ENCODE results near the gene ASTN2.

The ASTN2 gene, protein sequence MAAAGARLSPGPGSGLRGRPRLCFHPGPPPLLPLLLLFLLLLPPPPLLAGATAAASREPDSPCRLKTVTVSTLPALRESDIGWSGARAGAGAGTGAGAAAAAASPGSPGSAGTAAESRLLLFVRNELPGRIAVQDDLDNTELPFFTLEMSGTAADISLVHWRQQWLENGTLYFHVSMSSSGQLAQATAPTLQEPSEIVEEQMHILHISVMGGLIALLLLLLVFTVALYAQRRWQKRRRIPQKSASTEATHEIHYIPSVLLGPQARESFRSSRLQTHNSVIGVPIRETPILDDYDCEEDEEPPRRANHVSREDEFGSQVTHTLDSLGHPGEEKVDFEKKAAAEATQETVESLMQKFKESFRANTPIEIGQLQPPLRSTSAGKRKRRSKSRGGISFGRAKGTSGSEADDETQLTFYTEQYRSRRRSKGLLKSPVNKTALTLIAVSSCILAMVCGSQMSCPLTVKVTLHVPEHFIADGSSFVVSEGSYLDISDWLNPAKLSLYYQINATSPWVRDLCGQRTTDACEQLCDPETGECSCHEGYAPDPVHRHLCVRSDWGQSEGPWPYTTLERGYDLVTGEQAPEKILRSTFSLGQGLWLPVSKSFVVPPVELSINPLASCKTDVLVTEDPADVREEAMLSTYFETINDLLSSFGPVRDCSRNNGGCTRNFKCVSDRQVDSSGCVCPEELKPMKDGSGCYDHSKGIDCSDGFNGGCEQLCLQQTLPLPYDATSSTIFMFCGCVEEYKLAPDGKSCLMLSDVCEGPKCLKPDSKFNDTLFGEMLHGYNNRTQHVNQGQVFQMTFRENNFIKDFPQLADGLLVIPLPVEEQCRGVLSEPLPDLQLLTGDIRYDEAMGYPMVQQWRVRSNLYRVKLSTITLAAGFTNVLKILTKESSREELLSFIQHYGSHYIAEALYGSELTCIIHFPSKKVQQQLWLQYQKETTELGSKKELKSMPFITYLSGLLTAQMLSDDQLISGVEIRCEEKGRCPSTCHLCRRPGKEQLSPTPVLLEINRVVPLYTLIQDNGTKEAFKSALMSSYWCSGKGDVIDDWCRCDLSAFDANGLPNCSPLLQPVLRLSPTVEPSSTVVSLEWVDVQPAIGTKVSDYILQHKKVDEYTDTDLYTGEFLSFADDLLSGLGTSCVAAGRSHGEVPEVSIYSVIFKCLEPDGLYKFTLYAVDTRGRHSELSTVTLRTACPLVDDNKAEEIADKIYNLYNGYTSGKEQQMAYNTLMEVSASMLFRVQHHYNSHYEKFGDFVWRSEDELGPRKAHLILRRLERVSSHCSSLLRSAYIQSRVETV (N-terminal part only)

DNA sequence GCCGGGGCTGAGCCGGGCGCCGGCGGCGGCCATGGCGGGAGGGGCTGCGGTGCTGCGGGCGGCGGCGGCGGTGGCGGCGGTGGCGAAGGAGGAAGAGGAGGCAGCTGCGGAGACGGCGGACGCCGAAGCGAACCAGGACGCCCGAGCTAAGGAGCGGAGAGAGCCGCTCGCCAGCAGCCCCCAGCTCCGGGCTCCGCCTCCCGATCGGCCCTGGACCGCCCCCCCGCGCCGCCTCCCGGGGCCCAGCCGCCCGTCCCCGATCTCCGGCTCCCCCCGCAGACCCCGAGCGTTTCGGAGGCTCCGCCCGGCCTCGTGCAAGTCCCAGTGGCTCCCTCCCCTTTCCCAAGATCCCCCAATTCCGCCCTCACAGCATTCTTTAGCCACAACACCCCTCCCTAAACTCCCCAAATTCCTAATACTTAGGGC lies at the start of gene ASTN2:
TSS of gene ASTN2 (minus strand) at position 152 of the 426 bp plus-strand sequence. CDS start at position 33, 119 bp downstream.
- DNase-seq, result no peak

DNA sequence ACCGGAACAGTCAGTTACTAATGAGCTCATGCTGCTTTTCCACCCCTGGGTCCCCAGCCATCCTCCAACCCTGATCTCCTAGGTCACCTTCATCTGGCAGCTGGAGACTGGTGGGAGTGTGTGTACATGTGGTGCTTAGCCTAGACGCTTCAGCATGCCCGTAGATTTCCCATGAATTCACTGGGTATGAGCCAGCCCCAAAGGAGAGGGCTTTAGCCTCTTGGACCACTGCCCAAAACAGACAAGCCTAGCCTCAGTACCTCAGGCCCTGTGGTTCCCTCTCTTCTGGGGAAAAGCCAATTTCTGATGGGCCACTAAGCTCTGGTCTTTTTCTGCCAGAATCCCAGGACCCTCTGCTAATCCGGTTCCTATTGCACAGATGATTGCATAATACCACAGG lies 48.0 kb upstream of the ASTN2 start:
- no peak for DNase-seq

DNA sequence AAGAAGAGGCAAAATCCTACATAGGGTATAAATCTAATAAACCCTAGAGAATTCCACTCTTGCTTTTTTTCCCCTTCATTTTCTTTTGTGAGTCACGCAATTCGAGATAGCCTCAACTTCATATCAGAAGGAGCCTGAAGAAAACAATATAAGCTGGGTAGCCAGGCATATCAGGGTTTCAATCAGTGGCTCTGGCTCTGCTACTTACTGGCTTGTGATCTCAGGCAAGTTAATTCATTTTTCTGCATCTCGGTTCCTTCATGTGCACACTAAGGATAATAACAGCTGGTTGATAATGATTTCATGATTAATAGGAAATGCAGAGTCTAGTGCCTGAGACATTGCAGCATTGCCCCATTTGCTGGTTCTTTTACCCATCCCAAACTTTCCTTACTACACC lies 46.5 kb upstream of the ASTN2 start:
- no peak for DNase-seq

DNA sequence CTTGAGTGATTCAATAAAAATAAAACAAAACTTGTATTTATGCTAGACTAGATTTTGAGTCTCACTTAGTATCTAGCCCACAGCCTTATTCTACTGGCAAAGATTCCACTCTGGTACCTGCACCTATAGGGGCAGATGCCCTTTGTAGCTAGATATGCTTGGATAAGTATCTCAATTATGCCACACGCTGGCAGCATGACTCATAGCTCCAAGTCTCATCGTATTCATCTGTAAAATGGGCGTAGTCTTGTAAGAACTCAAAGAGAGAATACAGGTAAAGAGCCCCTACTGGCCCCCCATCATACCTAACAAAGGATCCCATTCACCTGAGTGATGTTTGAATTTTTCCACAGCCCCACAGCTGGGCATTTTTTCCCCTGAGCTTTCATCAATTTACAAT lies 45.9 kb upstream of the ASTN2 start:
- DNase-seq, result no peak

DNA sequence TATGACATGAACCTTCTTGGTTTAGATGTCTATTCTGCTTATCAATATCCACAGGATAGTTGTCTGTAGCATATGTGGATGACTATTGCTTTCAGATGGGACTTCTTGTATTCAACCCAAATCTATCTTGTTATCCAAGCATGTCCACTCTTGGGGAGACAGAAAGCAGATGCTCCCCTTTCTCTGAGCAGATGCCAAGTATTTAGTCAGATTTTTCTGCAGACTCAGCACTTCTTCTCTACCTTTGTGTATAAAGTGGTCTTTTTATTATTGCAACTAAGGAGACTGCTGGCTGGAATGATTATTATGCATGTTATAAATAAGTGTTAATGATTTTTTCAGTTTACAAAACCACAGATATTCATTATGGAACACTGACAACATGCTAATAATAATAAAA lies 45.1 kb upstream of the ASTN2 start:
- DNase-seq, result no peak

DNA sequence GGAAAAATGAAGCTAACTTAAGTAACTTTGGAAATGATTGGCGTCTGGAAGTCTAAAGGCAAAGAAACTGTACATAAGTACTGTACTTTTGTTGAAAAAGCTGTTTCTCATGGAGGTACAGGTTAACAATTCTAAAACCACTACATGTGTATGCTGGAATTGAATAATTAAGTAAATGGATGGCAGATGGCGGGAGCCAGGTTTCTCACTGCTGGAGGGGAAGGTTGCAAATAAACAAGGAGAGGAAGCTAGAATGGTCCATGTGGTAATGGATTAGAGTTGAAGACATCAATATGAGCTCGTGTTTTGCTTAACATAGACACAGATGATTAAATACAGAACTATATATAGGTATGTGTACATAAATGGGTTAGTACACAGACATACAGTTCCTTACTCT lies 43.2 kb upstream of the ASTN2 start:
- DNase-seq, result no peak

DNA sequence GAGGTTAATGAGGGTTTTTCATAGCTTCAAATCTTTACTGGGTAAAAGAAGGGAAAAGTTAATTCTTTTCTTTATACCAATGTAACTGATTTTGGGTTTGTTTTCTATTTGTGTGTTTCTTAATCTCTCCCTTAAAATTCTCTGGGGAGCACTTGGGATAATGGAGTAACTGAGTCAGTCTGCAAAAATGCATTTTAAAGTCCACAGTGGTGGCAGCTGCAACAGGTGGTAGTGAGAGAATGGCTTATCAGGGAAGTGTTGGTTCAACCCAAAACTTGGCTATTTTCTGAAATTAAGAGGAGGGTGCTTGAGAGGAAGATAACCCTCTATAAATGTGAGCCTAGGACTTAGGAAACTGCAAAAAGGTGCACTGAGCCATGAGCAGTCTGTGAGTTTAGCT lies 39.9 kb upstream of the ASTN2 start:
- DNase-seq, result no peak

DNA sequence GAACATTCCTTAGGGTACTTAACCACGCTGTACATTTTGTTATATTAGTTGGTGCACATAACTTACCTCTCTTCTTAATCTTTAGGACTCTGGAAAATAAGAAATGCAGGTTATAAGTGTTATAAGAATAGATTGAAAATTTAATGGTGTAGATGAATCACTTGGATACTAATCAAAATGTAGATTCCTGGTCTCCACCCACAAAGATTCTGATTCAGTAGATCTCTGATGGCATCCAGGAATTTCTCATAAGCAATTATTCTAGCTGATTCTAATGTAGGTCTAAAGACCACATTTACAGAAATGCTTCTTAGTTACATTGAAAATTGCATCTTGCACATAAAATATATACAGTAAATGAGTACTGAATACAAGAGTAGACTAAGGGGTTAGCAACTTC lies 38.9 kb upstream of the ASTN2 start:
- no peak for DNase-seq

DNA sequence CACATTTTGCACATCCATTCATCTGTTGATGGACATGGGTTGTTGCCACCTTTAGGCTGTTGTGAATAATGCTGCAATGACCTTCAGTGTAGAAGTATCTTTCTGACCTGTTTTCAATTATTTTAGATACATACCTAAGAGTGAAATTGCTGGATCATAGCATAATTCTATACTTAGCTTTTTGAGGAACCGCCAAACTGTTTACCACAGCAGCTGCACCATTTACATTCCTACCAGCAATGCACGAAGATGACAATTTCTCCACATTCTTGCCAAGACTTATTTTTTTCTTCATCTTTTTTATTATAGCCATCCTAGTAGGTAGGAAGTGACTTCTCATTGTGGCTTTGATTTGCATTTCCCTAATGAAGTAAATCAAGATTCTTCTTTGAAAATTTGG lies 36.5 kb upstream of the ASTN2 start:
- DNase-seq, result no peak

DNA sequence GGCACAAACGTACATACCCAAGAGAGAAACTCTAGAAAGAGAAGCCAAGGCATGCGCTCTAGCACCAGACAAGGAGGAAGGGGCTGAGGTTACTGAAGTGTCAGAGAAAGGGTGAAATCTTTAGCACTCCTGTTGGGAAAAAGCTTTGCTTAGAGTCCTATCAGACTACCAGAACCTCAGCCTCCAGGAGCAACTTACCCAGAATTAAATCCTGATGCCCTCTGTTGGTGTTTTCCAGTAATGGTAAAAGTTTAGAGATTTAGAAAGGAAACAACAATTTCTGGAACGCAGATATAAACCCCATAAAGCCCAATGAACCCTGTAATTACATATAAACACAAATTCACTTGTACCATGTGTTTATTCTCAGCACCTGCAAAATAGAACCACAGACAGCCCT lies 33.2 kb upstream of the ASTN2 start:
- DNase-seq, result no peak

DNA sequence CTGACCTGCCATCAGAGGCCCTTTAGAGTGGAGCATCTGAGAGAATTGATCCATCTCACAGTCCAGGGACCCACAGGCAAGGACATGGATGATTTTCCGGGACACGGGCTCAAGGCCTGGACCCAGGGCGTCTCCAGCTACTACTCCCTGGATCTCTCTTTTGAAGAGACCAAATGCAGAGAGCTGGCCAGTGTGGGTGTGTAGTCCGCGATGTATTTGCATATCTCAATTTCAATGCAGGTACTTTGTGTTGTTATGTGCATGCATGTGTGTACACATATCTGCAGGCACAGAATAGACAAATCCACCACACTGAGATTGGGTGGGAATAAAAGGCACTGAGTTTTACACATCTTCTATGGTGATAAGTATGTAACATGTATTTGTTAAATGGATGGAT lies 30.8 kb upstream of the ASTN2 start:
- no peak for DNase-seq

DNA sequence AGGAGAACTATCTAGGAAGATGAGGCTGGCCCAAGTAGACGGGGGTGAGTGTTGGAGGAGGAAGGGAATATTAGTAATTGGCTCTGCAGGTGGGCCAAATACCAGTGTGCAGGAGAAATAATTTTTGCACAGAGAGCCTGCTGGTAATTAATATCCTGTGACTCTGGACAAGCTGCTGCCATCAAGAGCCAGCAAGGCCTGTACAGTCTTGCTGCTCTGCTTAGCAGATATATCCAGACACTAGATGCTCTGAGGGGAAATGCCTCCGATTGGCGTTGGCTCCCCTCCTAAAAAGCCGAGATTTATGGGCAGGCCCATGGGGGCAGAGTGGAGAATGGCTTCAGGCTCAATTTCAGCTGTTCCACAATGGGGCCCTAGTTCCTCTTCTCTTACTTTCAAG lies 29.6 kb upstream of the ASTN2 start:
- no peak for DNase-seq

DNA sequence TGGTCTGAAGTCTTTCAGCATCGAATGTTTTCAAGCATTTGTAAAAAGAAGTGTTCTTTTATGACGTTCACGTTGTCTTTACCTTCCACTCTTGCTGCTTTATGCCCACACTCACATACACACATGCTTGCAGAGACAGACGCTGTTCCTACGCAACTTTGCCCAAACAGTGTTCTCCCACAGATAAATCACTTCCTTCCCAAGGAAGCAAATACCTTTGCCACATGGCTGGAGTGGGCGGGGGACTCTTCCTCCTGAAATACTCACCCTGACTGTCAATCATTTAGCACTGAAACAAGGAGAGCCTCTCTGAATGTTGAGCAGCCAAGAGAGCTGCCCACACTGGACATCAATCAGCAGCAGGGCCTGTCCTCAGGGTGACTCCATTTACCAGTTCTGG lies 22.4 kb upstream of the ASTN2 start:
- no peak for DNase-seq

DNA sequence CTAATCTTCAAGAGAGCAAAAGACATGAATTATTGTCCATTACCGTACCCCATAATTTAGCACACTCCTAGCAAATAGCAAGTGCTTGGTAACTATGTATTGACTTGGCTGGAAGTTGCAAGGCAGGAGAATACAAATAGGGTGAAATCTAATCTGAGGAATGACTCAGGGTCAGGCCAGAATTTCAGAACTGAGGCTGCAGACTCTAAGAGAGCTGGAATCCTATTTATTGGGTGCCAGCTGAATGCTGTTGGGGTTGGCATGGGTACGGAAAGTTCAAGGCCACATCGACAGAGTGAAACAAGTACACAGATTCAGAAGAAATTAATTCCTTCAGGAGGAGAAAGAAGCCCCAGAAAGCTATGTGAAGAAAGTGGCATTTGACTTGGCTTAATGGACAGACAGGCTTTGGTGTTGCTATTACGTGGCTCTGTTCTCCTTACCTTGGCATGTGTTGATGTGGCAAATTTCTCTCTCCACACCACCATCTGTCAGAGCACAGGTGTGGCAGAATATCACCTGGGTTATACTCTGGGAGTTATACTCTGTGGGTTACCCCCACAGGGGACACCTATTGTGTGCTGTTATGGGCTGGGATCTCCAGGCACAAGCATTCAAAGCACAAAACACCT lies 20.9 kb upstream of the ASTN2 start:
- DNase-seq, result no peak

DNA sequence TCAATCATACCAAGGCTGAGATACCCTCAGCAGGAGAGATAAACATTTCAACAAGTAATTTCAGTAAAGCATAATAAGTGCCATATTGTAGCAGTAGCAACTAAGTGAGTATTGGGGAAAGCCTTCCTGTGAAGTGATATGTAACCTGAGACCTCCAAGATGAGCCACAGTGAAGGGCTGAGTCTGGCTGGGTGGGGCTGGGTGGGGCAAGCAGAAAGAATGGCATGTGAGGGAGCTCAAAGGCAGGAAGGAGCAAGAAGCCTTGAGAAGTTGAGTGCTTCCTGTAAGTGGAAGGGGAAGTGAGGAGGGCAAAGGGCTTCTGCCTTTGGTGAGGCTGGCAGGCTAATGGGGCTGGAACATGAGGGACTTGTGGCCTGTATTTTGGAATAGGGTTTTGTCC lies 19.7 kb upstream of the ASTN2 start:
- DNase-seq, result no peak

DNA sequence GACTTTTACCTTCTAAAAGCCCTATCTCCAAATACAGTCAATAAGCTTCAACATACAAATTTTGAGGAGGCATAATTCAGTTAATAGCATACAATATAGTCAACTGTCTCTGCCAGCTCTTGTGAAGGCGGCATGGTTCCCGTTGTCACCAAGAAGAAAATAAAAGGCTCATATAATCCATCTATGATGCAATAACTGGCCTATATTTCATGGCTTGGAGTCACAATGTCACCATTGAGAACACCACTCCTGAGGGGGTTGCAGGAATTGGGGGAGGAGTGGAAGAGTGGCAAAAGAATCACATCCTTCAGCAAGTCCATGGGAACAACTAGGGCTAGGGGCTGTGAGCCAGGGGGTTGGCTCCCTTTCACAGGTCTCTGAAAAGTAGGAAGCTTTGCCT lies 16.0 kb upstream of the ASTN2 start:
- no peak for DNase-seq

DNA sequence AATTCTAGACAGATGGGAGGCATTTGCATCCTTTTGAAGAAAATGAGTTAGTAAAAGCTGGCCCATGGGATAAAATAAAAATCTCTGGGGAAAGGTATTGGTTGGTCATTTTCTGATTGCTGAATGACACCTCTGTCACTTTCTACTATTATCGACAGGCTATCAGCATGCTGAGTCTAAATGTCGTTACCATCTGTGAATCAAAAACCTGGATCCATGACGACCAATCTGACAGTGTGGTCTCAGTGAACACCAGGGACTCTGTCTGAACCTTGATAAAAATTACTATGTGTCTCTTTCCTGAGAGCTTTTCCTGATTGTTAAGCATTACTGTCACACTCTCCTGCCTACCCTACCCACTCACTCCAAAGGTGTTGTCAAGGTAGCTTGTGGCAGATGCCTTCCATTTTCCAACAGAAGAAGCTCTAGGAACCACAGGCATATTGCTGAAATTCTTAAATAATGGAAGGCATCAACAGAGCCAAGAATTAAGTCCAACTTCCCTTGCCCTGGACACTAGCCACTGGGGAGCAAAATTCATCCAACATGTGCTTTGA lies 12.6 kb upstream of the ASTN2 start:
- DNase-seq, result no peak

DNA sequence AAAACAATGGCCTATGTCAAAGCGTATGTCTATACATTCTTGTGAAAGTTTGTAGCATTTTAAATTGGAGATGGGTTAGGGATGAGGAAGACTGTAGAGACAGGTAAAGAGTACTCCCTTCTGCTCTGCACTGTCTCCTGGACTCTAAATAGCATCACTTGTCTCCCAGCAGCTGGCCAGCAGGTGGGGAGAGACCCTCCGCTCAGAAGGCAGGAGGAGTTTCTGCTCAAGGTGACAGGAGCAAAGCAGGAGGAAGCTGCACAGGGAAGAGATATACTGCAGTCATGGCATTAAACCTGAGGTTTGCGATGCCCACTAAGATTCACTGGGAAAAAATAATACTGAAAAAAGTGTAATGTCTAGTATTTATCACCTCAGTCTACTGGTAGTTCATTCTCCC lies 10.7 kb upstream of the ASTN2 start:
- DNase-seq, result no peak

DNA sequence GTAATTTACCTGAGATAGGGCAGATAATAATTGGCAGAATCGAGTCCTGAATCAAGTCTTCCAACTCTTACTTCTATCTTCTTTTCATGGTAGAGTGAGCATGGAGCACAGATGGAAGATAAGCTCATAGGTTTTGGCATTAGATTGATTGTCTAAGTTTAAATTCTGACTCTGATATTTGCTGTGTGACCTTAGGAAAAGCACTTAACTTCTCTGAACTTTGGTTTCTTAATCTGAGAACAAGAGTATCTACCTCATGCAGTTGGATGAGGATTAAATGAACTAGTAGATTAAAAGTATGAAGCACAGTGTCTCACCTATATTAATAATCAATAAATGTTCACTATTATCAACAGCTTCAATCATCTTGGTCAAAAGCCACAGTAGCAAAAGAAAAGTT lies 9.4 kb upstream of the ASTN2 start:
- DNase-seq, result no peak

DNA sequence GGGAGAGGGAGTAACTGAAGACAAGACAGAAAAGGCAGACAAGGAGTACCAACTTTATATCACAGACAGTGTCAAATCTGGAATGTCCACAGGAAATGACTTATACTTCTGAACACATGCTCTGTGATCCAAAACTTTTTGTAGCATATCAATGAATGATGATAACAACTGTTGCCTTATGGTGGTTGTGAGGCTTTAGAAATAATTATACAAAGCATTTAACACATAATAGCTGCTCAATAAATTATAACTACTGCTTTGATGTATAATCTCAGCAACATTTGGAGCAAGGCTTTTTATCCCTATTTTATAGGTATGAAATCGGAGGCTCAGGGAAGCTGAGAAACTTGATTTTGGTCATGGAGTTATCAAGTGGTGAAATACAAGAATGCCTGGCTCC lies 3.3 kb upstream of the ASTN2 start:
- DNase-seq, result no peak

DNA sequence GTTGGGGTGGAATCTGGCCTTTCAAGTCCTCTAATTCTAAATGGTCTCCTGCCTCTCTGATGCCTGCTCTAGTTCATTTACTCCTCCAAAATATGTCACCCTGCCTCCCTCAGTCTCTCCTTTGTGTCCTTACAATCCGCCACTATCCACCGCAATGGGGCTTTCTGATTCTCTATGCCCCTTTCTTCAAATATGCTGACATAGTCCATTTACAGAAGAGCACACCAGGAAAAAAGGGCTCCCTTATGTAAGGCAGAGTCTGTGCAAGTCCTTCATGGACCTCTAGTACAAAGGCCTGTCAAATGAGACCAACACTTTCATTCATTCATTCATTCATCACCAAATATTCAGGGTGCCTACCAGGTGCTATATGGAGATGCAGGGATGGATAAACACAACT lies 2.0 kb upstream of the ASTN2 start:
- DNase-seq, result no peak

DNA sequence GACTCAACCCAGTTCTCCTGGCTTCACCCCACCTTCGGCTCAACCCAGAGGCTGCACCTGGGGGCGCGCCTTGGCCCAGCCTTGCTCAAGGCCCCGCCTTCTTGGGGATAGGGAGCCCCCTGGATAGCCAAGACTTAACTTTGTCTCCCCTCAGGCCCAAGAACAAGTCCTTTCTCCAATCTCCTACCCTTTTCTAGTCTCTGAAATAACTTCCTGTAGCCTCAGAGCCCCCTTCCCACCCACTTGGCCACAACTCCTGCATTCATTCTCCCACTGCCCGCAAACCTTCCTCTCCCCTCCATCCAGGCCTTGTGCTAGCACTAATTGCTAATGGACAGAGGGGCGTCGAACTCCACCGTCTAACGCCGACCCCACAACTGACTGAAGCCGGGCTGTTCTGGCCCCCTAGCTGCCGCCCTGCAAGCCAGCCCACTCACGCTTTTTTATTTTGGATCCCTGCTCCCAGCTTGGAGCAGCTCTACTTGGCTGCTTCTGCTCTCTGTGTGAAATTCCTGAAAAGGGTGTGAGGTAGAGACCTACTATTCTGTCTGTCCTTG lies 579 bp upstream of the ASTN2 start:
- DNase-seq, result no peak

Data from CD4-positive, alpha-beta T cell treated with Interleukin-4 for 4 hours (primary cell).